ENCODE measurements around the gene PRUNE2.

DNA sequence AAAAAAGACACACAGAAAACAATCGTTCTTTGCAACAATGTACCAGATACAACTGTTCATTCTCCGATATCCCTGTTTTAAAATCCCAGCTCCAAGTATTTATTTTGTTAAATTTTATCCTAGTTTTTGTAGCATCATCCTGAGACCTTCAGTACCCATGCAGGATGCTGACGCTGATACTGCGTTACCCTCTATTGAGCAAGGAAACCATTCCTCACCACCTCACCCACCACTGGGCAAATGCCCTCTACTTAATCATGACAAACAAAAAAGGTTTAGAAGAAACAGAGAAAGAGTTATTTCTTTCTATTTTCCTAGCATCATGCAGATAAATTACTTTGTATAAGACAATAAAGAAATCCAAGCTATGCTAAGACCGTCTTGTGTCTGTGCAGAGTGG is 277.8 kb downstream of the PRUNE2 start:
- TF ChIP-seq POLR2A (IDR thresholded peaks at IDR 0.05; ENCODE audit: borderline replicate concordance, extremely low read depth, insufficient read depth, insufficient read length) (no peak), CEBPB (IDR thresholded peaks at IDR 0.05; ENCODE audit: low read depth) (no peak), TCF7L2 (IDR thresholded peaks at IDR 0.05; ENCODE audit: borderline replicate concordance, extremely low read depth, insufficient read depth, insufficient read length) (no peak), POLR2AphosphoS5 (IDR thresholded peaks at IDR 0.05; ENCODE audit: low read depth, low read length) (no peak), ZNF274 (IDR thresholded peaks at IDR 0.05; ENCODE audit: low read depth, low read length) (no peak), YY1 (IDR thresholded peaks at IDR 0.05; ENCODE audit: extremely low read depth, insufficient replicate concordance, low read depth, low read length) (no peak)
- TF ChIP-seq, protein P1, sequence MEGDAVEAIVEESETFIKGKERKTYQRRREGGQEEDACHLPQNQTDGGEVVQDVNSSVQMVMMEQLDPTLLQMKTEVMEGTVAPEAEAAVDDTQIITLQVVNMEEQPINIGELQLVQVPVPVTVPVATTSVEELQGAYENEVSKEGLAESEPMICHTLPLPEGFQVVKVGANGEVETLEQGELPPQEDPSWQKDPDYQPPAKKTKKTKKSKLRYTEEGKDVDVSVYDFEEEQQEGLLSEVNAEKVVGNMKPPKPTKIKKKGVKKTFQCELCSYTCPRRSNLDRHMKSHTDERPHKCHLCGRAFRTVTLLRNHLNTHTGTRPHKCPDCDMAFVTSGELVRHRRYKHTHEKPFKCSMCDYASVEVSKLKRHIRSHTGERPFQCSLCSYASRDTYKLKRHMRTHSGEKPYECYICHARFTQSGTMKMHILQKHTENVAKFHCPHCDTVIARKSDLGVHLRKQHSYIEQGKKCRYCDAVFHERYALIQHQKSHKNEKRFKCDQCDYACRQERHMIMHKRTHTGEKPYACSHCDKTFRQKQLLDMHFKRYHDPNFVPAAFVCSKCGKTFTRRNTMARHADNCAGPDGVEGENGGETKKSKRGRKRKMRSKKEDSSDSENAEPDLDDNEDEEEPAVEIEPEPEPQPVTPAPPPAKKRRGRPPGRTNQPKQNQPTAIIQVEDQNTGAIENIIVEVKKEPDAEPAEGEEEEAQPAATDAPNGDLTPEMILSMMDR (IDR thresholded peaks at IDR 0.05 in 2 of 3, conservative IDR thresholded peaks at IDR 0.05 in 1 of 3; ENCODE audit: borderline replicate concordance in 1 of 3, insufficient read depth in 1 of 3, low read depth in 2 of 3, low read length in 2 of 3): no peak
- TF ChIP-seq, protein P2, sequence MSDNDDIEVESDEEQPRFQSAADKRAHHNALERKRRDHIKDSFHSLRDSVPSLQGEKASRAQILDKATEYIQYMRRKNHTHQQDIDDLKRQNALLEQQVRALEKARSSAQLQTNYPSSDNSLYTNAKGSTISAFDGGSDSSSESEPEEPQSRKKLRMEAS (IDR thresholded peaks at IDR 0.05): no peak

Data from HCT116 (cell line).